ENCODE results near the gene BCO1. TPM values are rescaled to one million over a fixed set of nuclear protein-coding genes. Genes with fewer than 3 reads are reported as not detected.

The BCO1 gene
- total and polyA plus RNA-seq, 2 of the 4 experiments (the other 2 are of a cell fraction), result not detected

- Histone ChIP-seq H2BK120ac (ENCODE audit: low read depth, low read length) (no peak overlapping the region), H3K27ac (ENCODE audit: insufficient read depth, low read length) (no peak overlapping the region), H3K14ac (replicated peaks; ENCODE audit: low read depth, low read length) (no peak overlapping the region), H2AFZ (replicated peaks; ENCODE audit: low read length, poor library complexity) (no peak overlapping the region), H3K23ac (ENCODE audit: low read depth, low read length) (no peak overlapping the region), H2BK5ac (ENCODE audit: low read depth, low read length, poor library complexity, severe bottlenecking) (no peak overlapping the region), H2AK5ac (ENCODE audit: low read depth, low read length) (no peak overlapping the region), H2AK9ac (replicated peaks; ENCODE audit: low read depth, low read length, poor library complexity) (no peak overlapping the region), H3K4me1 (ENCODE audit: control insufficient read depth, insufficient read depth, low read length) (no peaks in the 10 kb centered on the region), H3K27me3 (ENCODE audit: control insufficient read depth, insufficient read depth, low read length) (peaks cover 2% of the 10 kb centered on the region; the same call in 1 of the 2 replicates), H3K36me3 (ENCODE audit: control insufficient read depth, insufficient read depth, low read length) (no peaks in the 10 kb centered on the region), H3K79me1 (ENCODE audit: low read depth in 1 of 2, low read length in 2 of 2) (no peaks in the 10 kb centered on the region), H3K9me1 (ENCODE audit: insufficient read depth, low read length) (no peaks in the 10 kb centered on the region), H4K20me1 (ENCODE audit: insufficient read depth, low read length) (no peaks in the 10 kb centered on the region), H3K4me3 (ENCODE audit: insufficient read depth, low read depth, low read length) (no peak overlapping the region), H4K8ac (ENCODE audit: low read depth in 2 of 2, low read length in 2 of 2) (no peak overlapping the region), H4K5ac (ENCODE audit: low read depth, low read length) (no peak overlapping the region), H2BK20ac (ENCODE audit: low read depth, low read length) (no peak overlapping the region), H4K91ac (ENCODE audit: insufficient read depth, low read depth, low read length) (no peak overlapping the region), H3K4me2 (ENCODE audit: low read depth, low read length) (no peak overlapping the region), H2BK15ac (ENCODE audit: low read depth, low read length) (no peak overlapping the region), H3K9me3 (ENCODE audit: control insufficient read depth, insufficient read depth, low read length) (no peaks in the 10 kb centered on the region), H3K9ac (ENCODE audit: low read depth, low read length) (no peak overlapping the region), H3K56ac (ENCODE audit: extremely low read depth, insufficient read depth, low read length) (no peak overlapping the region), H3K18ac (ENCODE audit: low read depth, low read length) (no peak overlapping the region), H3K4ac (ENCODE audit: low read depth, low read length) (no peak overlapping the region)
- WGBS, 2 experiments (ENCODE audit: extremely low coverage in 2 of 2, insufficient read length in 1 of 2), result 70% methylated on average over 2 of the region's 9 CpGs; no CpG with 5 or more reads in 1 of the 2 experiments
- TF ChIP-seq SMC3 (IDR thresholded peaks at IDR 0.05; ENCODE audit: low read depth, low read length) (no peak), MAZ (IDR thresholded peaks at IDR 0.05; ENCODE audit: borderline replicate concordance, low read depth, low read length) (no peak), MXI1 (IDR thresholded peaks at IDR 0.05; ENCODE audit: borderline replicate concordance, low read depth, low read length) (no peak), USF2 (IDR thresholded peaks at IDR 0.05; ENCODE audit: low read depth, low read length) (no peak)
- intact Hi-C loops (cut with micrococcal nuclease) (no loop called here), in situ Hi-C loops (cut with MboI; ENCODE audit: low sequenced_read_pairs) (no loop called here), dilution Hi-C loops (cut with HindIII; ENCODE audit: low sequenced_read_pairs, unreplicated experiment) (no loop called here)
- POLR2A ChIA-PET (ENCODE audit: unreplicated experiment), result no interaction called here
- ATAC-seq (ENCODE audit: low read depth) (no peak), DNase-seq (no peak)
- BruUV-seq (replicated peaks), result no TSS peak
- CTCF ChIA-PET, result no interaction called here
Measured at GRCh38 chr16:81275795-81276194, 37.3 kb downstream of the BCO1 start.

Data from IMR-90 (cell line).